ENCODE measurements around the gene BMAL2.

GRCh38 chr12:27334721-27335082 is 2.1 kb downstream of the BMAL2 start:
- TF ChIP-seq, protein P1, sequence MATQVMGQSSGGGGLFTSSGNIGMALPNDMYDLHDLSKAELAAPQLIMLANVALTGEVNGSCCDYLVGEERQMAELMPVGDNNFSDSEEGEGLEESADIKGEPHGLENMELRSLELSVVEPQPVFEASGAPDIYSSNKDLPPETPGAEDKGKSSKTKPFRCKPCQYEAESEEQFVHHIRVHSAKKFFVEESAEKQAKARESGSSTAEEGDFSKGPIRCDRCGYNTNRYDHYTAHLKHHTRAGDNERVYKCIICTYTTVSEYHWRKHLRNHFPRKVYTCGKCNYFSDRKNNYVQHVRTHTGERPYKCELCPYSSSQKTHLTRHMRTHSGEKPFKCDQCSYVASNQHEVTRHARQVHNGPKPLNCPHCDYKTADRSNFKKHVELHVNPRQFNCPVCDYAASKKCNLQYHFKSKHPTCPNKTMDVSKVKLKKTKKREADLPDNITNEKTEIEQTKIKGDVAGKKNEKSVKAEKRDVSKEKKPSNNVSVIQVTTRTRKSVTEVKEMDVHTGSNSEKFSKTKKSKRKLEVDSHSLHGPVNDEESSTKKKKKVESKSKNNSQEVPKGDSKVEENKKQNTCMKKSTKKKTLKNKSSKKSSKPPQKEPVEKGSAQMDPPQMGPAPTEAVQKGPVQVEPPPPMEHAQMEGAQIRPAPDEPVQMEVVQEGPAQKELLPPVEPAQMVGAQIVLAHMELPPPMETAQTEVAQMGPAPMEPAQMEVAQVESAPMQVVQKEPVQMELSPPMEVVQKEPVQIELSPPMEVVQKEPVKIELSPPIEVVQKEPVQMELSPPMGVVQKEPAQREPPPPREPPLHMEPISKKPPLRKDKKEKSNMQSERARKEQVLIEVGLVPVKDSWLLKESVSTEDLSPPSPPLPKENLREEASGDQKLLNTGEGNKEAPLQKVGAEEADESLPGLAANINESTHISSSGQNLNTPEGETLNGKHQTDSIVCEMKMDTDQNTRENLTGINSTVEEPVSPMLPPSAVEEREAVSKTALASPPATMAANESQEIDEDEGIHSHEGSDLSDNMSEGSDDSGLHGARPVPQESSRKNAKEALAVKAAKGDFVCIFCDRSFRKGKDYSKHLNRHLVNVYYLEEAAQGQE (IDR thresholded peaks at IDR 0.05; ENCODE audit: unreplicated experiment), result no peak
- TF ChIP-seq, protein P2, sequence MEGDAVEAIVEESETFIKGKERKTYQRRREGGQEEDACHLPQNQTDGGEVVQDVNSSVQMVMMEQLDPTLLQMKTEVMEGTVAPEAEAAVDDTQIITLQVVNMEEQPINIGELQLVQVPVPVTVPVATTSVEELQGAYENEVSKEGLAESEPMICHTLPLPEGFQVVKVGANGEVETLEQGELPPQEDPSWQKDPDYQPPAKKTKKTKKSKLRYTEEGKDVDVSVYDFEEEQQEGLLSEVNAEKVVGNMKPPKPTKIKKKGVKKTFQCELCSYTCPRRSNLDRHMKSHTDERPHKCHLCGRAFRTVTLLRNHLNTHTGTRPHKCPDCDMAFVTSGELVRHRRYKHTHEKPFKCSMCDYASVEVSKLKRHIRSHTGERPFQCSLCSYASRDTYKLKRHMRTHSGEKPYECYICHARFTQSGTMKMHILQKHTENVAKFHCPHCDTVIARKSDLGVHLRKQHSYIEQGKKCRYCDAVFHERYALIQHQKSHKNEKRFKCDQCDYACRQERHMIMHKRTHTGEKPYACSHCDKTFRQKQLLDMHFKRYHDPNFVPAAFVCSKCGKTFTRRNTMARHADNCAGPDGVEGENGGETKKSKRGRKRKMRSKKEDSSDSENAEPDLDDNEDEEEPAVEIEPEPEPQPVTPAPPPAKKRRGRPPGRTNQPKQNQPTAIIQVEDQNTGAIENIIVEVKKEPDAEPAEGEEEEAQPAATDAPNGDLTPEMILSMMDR (conservative IDR thresholded peaks at IDR 0.05; ENCODE audit: low read depth in 2 of 2), result no peak
- no peak for TF ChIP-seq EZH2 (IDR thresholded peaks at IDR 0.05; ENCODE audit: low read depth, unreplicated experiment)
- no peak for TF ChIP-seq POLR2AphosphoS5 (IDR thresholded peaks at IDR 0.05; ENCODE audit: low read depth)
- TF ChIP-seq ZNF331 (CRISPR knock-in tag; IDR thresholded peaks at IDR 0.05; ENCODE audit: low read depth), result no peak
- TF ChIP-seq EZH2phosphoT487 (IDR thresholded peaks at IDR 0.05; ENCODE audit: unreplicated experiment), result no peak
- no peak for TF ChIP-seq CREB1 (CRISPR knock-in tag; IDR thresholded peaks at IDR 0.05; ENCODE audit: low read depth)
